Suprapubic skin (tissue), 4 donors: ENCODE results near the gene HDGF.

Source experiments
- CTCF ChIP-seq, 2 donors: fragments of 200-600 bp in 1 of 2; fragments of 450-650 bp in 1 of 2; sonication (generic) in 1 of 2; IDR thresholded peaks; one replicate each; pipeline ENCODE4 v1.5.1; 2016 to 2019; ENCODE audit warnings: antibody characterized with exemption in 2 of 2, mild to moderate bottlenecking in 1 of 2, moderate library complexity in 1 of 2
- EP300 ChIP-seq: sonication (generic); formaldehyde crosslinking; IDR thresholded peaks from one replicate; pipeline ENCODE4 v1.6.1; 2017; ENCODE audit warnings: antibody characterized with exemption
- POLR2A ChIP-seq, 2 donors: fragments of 450-650 bp; IDR thresholded peaks; one replicate each; pipeline ENCODE4 v1.6.1; 2017; ENCODE audit warnings: antibody characterized with exemption in 2 of 2, mild to moderate bottlenecking in 2 of 2, moderate library complexity in 2 of 2
- POLR2AphosphoS5 ChIP-seq, 3 donors: sonication (generic); formaldehyde crosslinking; IDR thresholded peaks; one replicate each; pipeline ENCODE4 v1.6.1; 2017; ENCODE audit warnings: antibody characterized with exemption in 3 of 3

- TF ChIP-seq CTCF (IDR thresholded peaks at IDR 0.05) (peak; percentile 78 to 83), POLR2A (IDR thresholded peaks at IDR 0.05) (no peak), POLR2AphosphoS5 (IDR thresholded peaks at IDR 0.05) (no peak), EP300 (no peak)
Measured at GRCh38 chr1:156705918-156706656, 45.4 kb downstream of the HDGF start.
